GM19238 (cell line): Measurements from ENCODE around the gene FOXD4L3.
"Not testable (repeated sequence)": the region's sequence is repeated elsewhere in the genome, so short reads cannot be mapped to it uniquely, and the experiment has no call there.

ENCODE experiments used
- DNase-seq: peaks from one replicate; pipeline ENCODE4 v3.0.0; 2011; ENCODE audit warnings: low spot score; ENCODE audit not compliant: insufficient read length

FOXD4L3 gene

GRCh38 chr9:68302567-68302966 is at the start of gene FOXD4L3:
Gene FOXD4L3 (plus strand): TSS chr9:68302867. CDS start chr9:68302952, 85 bp downstream.
- not testable (repeated sequence) for DNase-seq

GRCh38 chr9:68281041-68281440 is 21.6 kb upstream of the FOXD4L3 start:
- not testable (repeated sequence) for DNase-seq

- DNase-seq: not testable (repeated sequence)
Observed at GRCh38 chr9:68303771-68304170, 1.1 kb downstream of the FOXD4L3 start.

- not testable (repeated sequence) for DNase-seq
Observed at GRCh38 chr9:68304212-68304611, 1.5 kb downstream of the FOXD4L3 start.

GRCh38 chr9:68304777-68305176 is 2.1 kb downstream of the FOXD4L3 start:
- not testable (repeated sequence) for DNase-seq

- DNase-seq: not testable (repeated sequence)
Observed at GRCh38 chr9:68305680-68306285, 3.1 kb downstream of the FOXD4L3 start.

GRCh38 chr9:68306391-68306964 is 3.8 kb downstream of the FOXD4L3 start:
- not testable (repeated sequence) for DNase-seq

- DNase-seq: not testable (repeated sequence)
Observed at GRCh38 chr9:68307127-68307526, 4.5 kb downstream of the FOXD4L3 start.

GRCh38 chr9:68307654-68308053 is 5.0 kb downstream of the FOXD4L3 start:
- not testable (repeated sequence) for DNase-seq

- DNase-seq: not testable (repeated sequence)
Observed at GRCh38 chr9:68311208-68311607, 8.5 kb downstream of the FOXD4L3 start.

- DNase-seq: not testable (repeated sequence)
Observed at GRCh38 chr9:68318209-68318608, 15.5 kb downstream of the FOXD4L3 start.

- not testable (repeated sequence) for DNase-seq
Observed at GRCh38 chr9:68323749-68324148, 21.1 kb downstream of the FOXD4L3 start.

- not testable (repeated sequence) for DNase-seq
Observed at GRCh38 chr9:68324518-68324917, 21.9 kb downstream of the FOXD4L3 start.

- DNase-seq: not testable (repeated sequence)
Observed at GRCh38 chr9:68329106-68329505, 26.4 kb downstream of the FOXD4L3 start.

GRCh38 chr9:68330531-68331173 is 28.0 kb downstream of the FOXD4L3 start:
- DNase-seq: not testable (repeated sequence)

- not testable (repeated sequence) for DNase-seq
Observed at GRCh38 chr9:68332122-68332521, 29.5 kb downstream of the FOXD4L3 start.

GRCh38 chr9:68335935-68336334 is 33.3 kb downstream of the FOXD4L3 start:
- not testable (repeated sequence) for DNase-seq

GRCh38 chr9:68336639-68337339 is 34.1 kb downstream of the FOXD4L3 start:
- not testable (repeated sequence) for DNase-seq

- DNase-seq: not testable (repeated sequence)
Observed at GRCh38 chr9:68338000-68338399, 35.3 kb downstream of the FOXD4L3 start.

GRCh38 chr9:68342265-68343025 is 39.8 kb downstream of the FOXD4L3 start:
- not testable (repeated sequence) for DNase-seq

GRCh38 chr9:68343242-68343641 is 40.6 kb downstream of the FOXD4L3 start:
- DNase-seq: not testable (repeated sequence)
